Inflammatory macrophage treated with lipopolysaccharide for 1 hour (primary cell): ENCODE data around the gene ATP6V0E2.
"Not testable (repeated sequence)": the region's sequence is repeated elsewhere in the genome, so short reads cannot be mapped to it uniquely, and the experiment has no call there.

ENCODE experiments used
- DNase-seq, 2 donors: peaks; one replicate each; pipeline ENCODE4 v3.0.0-alpha.2; 2020 to 2022

ATP6V0E2 gene

GRCh38 chr7:149880638-149881311 is 7.0 kb downstream of the ATP6V0E2 start:
- no peak for DNase-seq

GRCh38 chr7:149881328-149882247 is 7.8 kb downstream of the ATP6V0E2 start:
- no peak for DNase-seq

DNA sequence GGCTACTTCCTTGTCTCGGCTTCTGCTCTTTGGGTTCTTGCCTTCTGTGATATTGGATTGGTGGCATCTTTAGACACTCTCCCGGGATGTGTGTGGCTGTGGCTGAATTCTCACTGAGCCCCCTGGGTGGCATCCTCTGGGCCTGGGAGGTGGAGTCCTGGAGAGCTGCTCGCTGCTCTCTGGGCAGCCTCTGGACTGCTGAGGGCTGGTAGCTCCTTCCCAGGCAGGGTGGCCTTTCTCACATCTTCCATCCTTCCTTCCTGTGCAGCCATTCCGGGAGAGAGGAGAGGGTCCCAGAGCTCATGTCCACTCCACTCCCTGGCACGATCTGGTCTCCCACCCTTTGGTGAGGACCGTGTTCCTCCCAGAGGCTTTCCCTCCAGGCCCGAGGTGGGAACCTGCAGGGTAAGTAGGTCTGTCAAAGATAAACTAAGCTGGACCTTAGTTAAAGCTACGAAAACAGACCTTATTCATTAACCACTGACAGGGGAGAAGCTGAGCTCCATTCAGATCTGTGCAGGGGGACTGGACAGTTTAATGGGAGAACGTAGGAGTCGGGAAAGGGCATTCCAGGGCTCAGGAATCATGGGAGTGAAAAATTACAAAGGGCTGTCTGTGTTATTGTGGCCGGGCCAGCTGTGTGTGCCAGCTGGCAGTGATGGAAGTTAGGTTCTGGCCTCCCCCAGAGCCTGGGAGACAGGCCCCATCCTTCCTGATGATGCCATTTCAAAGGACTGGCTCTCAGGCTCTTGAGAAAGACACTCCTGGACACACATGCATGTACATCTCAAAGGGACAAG is 8.7 kb downstream of the ATP6V0E2 start:
- DNase-seq: no peak

- no peak for DNase-seq
These were observed 9.3 kb downstream of the ATP6V0E2 start for GRCh38 chr7:149883048-149883438.

- DNase-seq: peak; percentile 35 to 53
These were observed 9.7 kb downstream of the ATP6V0E2 start for GRCh38 chr7:149883452-149883861.

- no peak for DNase-seq
These were observed 10.2 kb downstream of the ATP6V0E2 start for GRCh38 chr7:149884016-149884415.

DNA sequence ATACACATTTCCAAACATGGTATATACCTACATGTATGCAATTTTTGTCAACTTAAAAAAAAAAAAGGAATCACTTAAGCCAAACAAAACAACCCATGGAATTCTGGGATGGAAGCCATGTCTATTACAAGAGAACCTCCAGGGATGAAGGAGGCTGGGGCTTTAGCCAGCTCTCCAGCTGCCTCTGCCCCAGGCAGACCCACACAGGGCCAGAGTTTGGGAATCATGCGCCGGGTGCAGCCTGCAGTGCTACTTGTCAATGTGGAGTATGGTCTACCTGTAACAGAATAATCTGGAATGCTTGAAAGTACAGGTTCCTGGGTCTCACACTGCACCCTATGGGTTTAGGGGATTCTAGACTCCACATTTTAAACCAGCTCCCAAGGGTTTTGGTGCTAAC is 10.8 kb downstream of the ATP6V0E2 start:
- no peak for DNase-seq

DNA sequence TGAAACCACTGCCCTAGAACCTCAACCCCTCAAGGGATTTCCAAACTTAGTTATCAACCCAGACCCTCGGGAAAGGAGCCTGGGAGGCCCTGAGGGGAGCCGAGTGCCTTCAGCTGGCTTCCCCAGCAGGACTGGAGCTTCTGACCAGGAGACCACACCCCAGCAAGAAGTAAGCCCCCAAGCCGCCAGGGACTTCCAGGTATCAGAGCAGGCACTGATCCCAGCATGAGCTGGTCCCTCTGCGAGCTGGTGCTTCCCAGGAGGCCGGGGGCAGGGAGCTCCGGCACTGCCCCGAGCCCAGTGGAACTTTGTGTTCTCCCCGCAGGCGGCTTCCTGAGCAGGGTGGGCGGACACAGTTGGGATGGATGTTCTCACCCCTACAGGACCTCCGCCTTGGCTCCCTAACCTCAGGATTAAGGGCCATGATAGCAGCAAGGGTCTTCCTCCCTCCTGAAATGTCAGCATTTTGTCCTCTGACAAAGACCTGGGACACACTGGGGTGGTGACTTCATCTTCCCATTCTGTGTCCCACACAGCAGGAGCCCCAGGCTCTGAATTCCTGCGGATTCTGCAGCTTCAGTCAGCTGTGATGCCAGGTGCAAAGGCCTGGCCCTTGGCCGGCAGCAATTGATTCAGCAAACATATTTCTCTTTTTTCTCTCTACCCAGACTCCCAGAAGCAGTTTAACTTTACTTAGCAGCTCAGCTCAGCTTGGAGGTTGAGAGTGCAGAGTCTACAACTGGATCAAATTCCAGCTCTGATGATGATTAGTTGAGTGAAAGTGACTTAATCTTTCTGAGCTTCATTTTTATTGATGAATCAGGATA is 11.6 kb downstream of the ATP6V0E2 start:
- no peak for DNase-seq

DNA sequence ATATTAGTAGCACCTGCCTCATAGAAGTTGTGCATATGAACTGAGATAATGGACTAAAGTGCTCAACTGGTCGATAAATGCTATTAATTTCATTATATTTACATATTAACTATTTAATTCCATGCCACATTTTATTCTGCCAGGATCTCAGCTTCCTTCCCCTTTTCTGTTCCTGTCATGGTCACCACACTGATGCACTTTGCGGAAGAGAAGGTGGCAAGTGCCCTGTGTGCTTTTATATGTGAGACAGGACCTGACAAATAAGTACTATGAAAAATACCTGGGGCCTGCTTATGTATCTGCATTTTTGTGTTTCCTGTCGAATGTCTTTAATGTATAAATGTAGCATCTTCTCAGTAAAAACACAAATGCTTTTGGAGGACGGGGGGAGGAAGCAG is 12.2 kb downstream of the ATP6V0E2 start:
- peak; percentile 4 to 25 for DNase-seq

- no peak for DNase-seq
These were observed 13.5 kb downstream of the ATP6V0E2 start for GRCh38 chr7:149887311-149887710.

DNA sequence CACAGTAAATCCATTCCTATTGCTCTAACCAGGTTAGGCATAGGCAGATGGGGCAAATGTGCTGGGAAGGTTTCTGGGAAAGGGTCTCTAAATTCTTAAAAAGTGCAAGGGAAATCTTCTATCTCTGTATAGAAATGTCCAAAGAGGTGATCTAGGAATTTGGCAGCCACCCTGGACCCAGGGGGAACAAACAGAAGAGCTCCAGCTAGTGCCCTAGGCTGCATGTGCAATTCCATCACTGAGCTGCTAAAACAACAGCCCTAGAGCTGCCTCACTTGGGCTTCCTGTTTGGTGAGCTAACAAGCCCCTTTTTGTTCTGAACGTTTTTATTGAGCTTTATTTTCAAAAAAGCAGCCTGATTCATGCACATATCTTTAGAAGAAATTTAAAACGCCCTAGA is 16.9 kb downstream of the ATP6V0E2 start:
- not testable (repeated sequence) for DNase-seq

GRCh38 chr7:149894957-149895356 is 21.2 kb downstream of the ATP6V0E2 start:
- DNase-seq: not testable (repeated sequence)

GRCh38 chr7:149907776-149908376 is 34.1 kb downstream of the ATP6V0E2 start:
- DNase-seq: not testable (repeated sequence)

DNA sequence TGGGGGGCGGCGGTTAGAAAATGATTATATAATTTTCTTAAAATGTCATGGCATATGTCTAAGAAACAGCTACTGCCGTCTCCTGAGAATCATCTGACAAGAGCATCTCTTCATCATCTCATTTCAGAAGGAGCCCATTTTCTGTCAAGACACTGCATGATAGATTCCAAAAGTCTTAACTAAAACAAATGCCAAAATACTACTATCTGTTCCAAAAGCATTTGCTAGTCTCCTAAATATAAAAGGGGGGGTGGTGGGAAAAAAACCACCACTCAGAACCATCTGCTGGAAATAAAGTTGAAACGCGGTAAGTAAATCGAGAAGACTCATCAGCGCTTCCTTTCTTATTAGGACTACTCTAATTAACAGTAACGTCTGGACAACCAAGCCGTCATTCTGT is 36.5 kb downstream of the ATP6V0E2 start:
- not testable (repeated sequence) for DNase-seq

GRCh38 chr7:149912126-149912525 is 38.4 kb downstream of the ATP6V0E2 start:
- DNase-seq: not testable (repeated sequence)

GRCh38 chr7:149926414-149926813 is 52.6 kb downstream of the ATP6V0E2 start:
- DNase-seq: not testable (repeated sequence)
